Glomerular visceral epithelial cell (primary cell): ENCODE data around the gene SNRNP70.
"Not testable (repeated sequence)": the region's sequence is repeated elsewhere in the genome, so short reads cannot be mapped to it uniquely, and the experiment has no call there.

Experiments used
- DNase-seq: peaks from one replicate; pipeline ENCODE4 v3.0.0-alpha.2; 2016; ENCODE audit errors: extremely low spot score

The SNRNP70 gene

GRCh38 chr19:49145573-49146407, 60.5 kb downstream of the SNRNP70 start:
- DNase-seq: peak; percentile 66

- not testable (repeated sequence) for DNase-seq
Measured at GRCh38 chr19:49146408-49146770, 61.1 kb downstream of the SNRNP70 start.

- DNase-seq: no peak
Measured at GRCh38 chr19:49148044-49148682, 62.9 kb downstream of the SNRNP70 start.

- peak; percentile 98 for DNase-seq
Measured at GRCh38 chr19:49148784-49149651, 63.8 kb downstream of the SNRNP70 start.

GRCh38 chr19:49149652-49150105, 64.4 kb downstream of the SNRNP70 start:
- peak; percentile 77 for DNase-seq

GRCh38 chr19:49150106-49150943, 65.1 kb downstream of the SNRNP70 start:
- DNase-seq: peak; percentile 77

- no peak for DNase-seq
Measured at GRCh38 chr19:49150944-49151243, 65.6 kb downstream of the SNRNP70 start.

GRCh38 chr19:49151267-49152118, 66.2 kb downstream of the SNRNP70 start:
- DNase-seq: no peak

GRCh38 chr19:49152119-49152550, 66.9 kb downstream of the SNRNP70 start:
- DNase-seq: no peak

- DNase-seq: no peak
Measured at GRCh38 chr19:49153167-49153809, 68.0 kb downstream of the SNRNP70 start.

GRCh38 chr19:49154279-49154678, 69.0 kb downstream of the SNRNP70 start:
- no peak for DNase-seq

- no peak for DNase-seq
Measured at GRCh38 chr19:49155005-49155819, 70.0 kb downstream of the SNRNP70 start, which contains the start of gene HRC. TSS of gene HRC (minus strand) at chr19:49155396. CDS start at chr19:49155237, 159 bp downstream.

GRCh38 chr19:49155820-49156346, 70.6 kb downstream of the SNRNP70 start:
- no peak for DNase-seq

- DNase-seq: peak; percentile 83
Measured at GRCh38 chr19:49157445-49158224, 72.4 kb downstream of the SNRNP70 start, which contains the start of gene TRPM4. TSS of gene TRPM4 (plus strand) at chr19:49157792. CDS start at chr19:49157867, 75 bp downstream.
